KMS-11 (cell line): ENCODE measurements around the gene CCR8.

Experiments used
- H2AFZ ChIP-seq: fragments of 200-600 bp; sonication (generic); 2 replicates; pipeline ENCODE4 v1.6.1; 2016; ENCODE audit warnings: antibody characterized with exemption, mixed run types, low read depth
- H3K27ac ChIP-seq: fragments of 200-600 bp; sonication (generic); 2 replicates; pipeline ENCODE4 v1.6.1; 2016; ENCODE audit warnings: mild to moderate bottlenecking, mixed run types
- H3K27me3 ChIP-seq: fragments of 200-600 bp; sonication (generic); 2 replicates; pipeline ENCODE4 v1.6.1; 2017; ENCODE audit warnings: mild to moderate bottlenecking, low read depth, mixed run types, moderate library complexity; ENCODE audit not compliant: insufficient read depth
- H3K36me3 ChIP-seq: fragments of 200-600 bp; sonication (generic); 2 replicates; pipeline ENCODE4 v1.6.1; 2017; ENCODE audit warnings: mild to moderate bottlenecking, mixed run types; ENCODE audit not compliant: insufficient read depth
- H3K4me1 ChIP-seq: fragments of 200-600 bp; sonication (generic); 2 replicates; pipeline ENCODE4 v1.6.1; 2016; ENCODE audit warnings: mild to moderate bottlenecking, low read depth, mixed run types; ENCODE audit not compliant: poor library complexity, severe bottlenecking
- H3K4me2 ChIP-seq: fragments of 200-600 bp; sonication (generic); 2 replicates; pipeline ENCODE4 v1.7.0; 2016; ENCODE audit warnings: mild to moderate bottlenecking, mixed run types
- H3K4me3 ChIP-seq: fragments of 200-600 bp; sonication (generic); IDR thresholded peaks from 2 replicates; pipeline ENCODE4 v1.6.1; 2017; ENCODE audit warnings: low read depth, low read length, mixed read lengths; ENCODE audit not compliant: insufficient read depth
- H3K79me2 ChIP-seq: fragments of 200-600 bp; sonication (generic); 2 replicates; pipeline ENCODE4 v1.6.1; 2016; ENCODE audit warnings: low read depth, mixed run types; ENCODE audit not compliant: insufficient read depth
- H3K9ac ChIP-seq: fragments of 200-600 bp; sonication (generic); 2 replicates; pipeline ENCODE4 v1.6.1; 2016; ENCODE audit warnings: mild to moderate bottlenecking, mixed run types
- H4K20me1 ChIP-seq: fragments of 200-600 bp; sonication (generic); 2 replicates; pipeline ENCODE4 v1.6.1; 2016; ENCODE audit warnings: mild to moderate bottlenecking, mixed run types; ENCODE audit not compliant: insufficient read depth
- TF ChIP-seq, protein P1 (sequence below): fragments of 200-600 bp; sonication (generic); conservative IDR thresholded peaks from 2 replicates; pipeline ENCODE4 v1.6.1; 2017; ENCODE audit warnings: low read depth, mild to moderate bottlenecking, antibody characterized with exemption, low read length, moderate library complexity, mixed read lengths

CCR8 gene

DNA sequence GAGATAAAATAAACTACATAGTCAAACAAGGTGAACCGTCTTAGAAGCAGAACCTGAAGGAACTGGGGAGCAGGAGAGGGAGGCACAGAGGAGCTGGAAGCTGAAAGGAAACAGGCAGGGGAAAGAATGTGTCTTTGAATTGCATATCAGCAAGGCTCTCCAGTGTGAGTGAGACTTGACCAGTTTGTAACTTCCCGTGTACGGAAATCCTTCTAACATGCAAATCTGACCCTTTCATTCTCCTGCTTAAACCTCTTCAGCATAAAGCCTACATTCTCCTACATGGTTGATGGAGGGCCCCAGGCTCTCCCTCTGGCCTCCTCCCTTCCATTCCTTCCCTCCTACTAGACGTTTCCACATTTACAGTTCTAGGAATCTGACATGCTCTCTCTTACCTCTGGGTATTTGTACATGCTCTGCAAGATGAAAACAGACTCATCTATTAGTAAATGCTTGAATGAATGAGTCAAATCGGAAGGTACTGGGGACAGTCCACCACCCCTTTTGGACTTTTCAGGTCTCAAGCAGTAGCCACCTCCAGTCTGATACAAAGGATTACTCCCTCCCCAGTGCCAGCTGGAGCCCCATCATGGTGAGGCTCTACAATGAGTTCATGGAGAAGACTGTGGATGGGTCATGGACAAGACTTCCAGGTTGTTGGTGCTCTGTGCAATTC is 47.6 kb downstream of the CCR8 start:
- H3K4me3 ChIP-seq: no peak overlapping the region
- H3K4me2 ChIP-seq: no peak overlapping the region
- no peak overlapping the region for H2AFZ ChIP-seq
- TF ChIP-seq, protein P1, sequence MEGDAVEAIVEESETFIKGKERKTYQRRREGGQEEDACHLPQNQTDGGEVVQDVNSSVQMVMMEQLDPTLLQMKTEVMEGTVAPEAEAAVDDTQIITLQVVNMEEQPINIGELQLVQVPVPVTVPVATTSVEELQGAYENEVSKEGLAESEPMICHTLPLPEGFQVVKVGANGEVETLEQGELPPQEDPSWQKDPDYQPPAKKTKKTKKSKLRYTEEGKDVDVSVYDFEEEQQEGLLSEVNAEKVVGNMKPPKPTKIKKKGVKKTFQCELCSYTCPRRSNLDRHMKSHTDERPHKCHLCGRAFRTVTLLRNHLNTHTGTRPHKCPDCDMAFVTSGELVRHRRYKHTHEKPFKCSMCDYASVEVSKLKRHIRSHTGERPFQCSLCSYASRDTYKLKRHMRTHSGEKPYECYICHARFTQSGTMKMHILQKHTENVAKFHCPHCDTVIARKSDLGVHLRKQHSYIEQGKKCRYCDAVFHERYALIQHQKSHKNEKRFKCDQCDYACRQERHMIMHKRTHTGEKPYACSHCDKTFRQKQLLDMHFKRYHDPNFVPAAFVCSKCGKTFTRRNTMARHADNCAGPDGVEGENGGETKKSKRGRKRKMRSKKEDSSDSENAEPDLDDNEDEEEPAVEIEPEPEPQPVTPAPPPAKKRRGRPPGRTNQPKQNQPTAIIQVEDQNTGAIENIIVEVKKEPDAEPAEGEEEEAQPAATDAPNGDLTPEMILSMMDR: no peak
- H3K4me1 ChIP-seq: no peaks in the 10 kb centered on the region
- no peaks in the 10 kb centered on the region for H3K79me2 ChIP-seq
- H3K27me3 ChIP-seq: no peaks in the 10 kb centered on the region
- H3K27ac ChIP-seq: no peak overlapping the region
- no peaks in the 10 kb centered on the region for H3K36me3 ChIP-seq
- no peak overlapping the region for H3K9ac ChIP-seq
- H4K20me1 ChIP-seq: no peaks in the 10 kb centered on the region

DNA sequence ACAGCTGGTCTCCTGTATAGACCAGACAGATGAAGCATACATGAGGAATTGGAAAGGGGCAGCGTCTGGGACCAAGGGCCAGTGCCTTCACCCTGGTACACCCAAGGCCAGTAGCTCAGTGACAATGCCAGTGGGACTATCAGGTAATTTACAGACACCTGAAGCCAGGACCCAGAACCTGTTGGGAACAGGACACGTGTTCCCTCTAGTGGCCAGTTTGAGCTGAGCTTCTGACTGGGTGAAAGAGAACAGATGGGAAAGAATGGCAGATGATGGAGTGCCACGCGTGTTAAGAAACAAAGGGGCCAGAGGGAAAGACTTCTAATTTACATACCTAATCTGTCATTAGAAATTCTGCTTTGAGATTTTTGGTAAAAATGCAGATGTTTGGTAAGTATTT is 48.6 kb downstream of the CCR8 start:
- no peak overlapping the region for H3K4me2 ChIP-seq
- peaks cover 7% of the 10 kb centered on the region for H3K4me1 ChIP-seq
- no peaks in the 10 kb centered on the region for H4K20me1 ChIP-seq
- H3K4me3 ChIP-seq: no peak overlapping the region
- H3K27me3 ChIP-seq: no peaks in the 10 kb centered on the region
- H3K9ac ChIP-seq: no peak overlapping the region
- no peaks in the 10 kb centered on the region for H3K79me2 ChIP-seq
- no peak overlapping the region for H2AFZ ChIP-seq
- TF ChIP-seq, protein P1: peak; percentile 79
- no peak overlapping the region for H3K27ac ChIP-seq
- H3K36me3 ChIP-seq: no peaks in the 10 kb centered on the region

DNA sequence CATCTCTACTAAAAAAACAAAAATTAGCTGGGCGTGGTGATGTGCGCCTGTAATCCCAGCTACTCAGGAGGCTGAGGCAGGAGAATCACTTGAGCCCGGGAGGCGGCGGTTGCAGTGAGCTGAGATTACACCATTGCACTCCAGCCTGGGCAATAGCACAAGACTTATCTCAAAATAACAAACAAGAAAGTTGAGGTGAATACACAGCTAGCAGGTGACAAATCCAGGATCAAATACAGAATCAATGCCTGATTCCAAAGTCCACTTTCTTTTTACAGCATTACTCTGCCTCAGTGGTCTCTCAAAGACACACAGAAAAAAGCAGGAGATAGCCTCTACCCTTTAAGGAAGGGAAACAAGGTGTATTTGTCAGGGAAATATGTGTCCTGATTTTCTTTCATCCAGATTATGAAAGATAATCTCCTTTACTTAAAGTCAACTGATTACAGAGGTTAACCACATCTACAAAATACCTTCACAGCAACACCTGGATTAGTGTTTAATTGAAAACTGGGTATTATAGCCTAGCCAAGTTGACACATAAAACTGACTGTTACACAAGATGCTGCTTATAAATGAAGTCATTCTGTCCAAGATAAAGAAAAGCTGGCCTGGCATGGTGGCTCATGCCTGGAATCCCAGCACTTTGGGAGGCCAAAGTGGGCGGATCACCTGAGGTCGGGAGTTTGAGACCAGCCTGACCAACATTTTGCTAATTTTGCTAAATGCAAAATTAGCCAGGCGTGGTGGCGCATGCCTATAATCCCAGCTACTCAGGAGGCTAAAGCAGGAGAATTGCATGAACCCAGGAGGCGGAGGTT is 49.7 kb downstream of the CCR8 start:
- Histone ChIP-seq H3K4me3 (no peak overlapping the region), H3K9ac (no peak overlapping the region), H3K27ac (no peak overlapping the region), H3K4me2 (no peak overlapping the region), H2AFZ (no peak overlapping the region), H3K36me3 (no peaks in the 10 kb centered on the region), H3K79me2 (no peaks in the 10 kb centered on the region), H3K4me1 (peaks cover 7% of the 10 kb centered on the region), H4K20me1 (no peaks in the 10 kb centered on the region), H3K27me3 (no peaks in the 10 kb centered on the region)
- TF ChIP-seq, protein P1: no peak

DNA sequence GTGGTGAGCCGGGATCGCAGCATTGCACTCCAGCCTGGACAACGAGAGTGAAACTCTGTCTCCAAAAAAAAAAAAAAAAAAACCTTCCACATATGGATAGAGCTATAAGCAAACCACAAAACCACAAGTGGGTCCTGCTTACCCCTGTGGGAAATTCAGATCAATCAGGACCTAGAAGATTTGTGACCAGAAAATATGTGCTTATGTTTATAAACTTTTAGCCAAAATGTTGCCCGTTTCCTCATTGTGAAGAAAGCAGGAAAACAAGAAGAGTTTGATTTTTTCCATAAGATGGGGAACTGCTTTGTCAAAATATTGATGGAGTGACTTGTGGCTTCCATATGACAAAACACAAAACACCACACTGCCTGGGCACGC is 50.3 kb downstream of the CCR8 start:
- Histone ChIP-seq H3K36me3 (no peaks in the 10 kb centered on the region), H3K27me3 (no peaks in the 10 kb centered on the region), H3K4me2 (no peak overlapping the region), H2AFZ (no peak overlapping the region), H3K4me3 (no peak overlapping the region), H3K27ac (no peak overlapping the region), H3K9ac (no peak overlapping the region), H4K20me1 (no peaks in the 10 kb centered on the region), H3K4me1 (peaks cover 7% of the 10 kb centered on the region), H3K79me2 (peaks cover 5% of the 10 kb centered on the region)
- TF ChIP-seq, protein P1: no peak
